Measurements from ENCODE around the gene LSM5. TPM values are rescaled to one million over a fixed set of nuclear protein-coding genes. Genes with fewer than 3 reads are reported as not detected.
"Not testable (repeated sequence)": the region's sequence is repeated elsewhere in the genome, so short reads cannot be mapped to it uniquely, and the experiment has no call there.

The LSM5 gene
- total RNA-seq, 1 experiment from 2014 or later: 183 TPM

GRCh38 chr7:32506266-32507054, 16.3 kb upstream of the LSM5 start:
- peak; percentile 91 for DNase-seq (ENCODE audit: low read depth)

DNA sequence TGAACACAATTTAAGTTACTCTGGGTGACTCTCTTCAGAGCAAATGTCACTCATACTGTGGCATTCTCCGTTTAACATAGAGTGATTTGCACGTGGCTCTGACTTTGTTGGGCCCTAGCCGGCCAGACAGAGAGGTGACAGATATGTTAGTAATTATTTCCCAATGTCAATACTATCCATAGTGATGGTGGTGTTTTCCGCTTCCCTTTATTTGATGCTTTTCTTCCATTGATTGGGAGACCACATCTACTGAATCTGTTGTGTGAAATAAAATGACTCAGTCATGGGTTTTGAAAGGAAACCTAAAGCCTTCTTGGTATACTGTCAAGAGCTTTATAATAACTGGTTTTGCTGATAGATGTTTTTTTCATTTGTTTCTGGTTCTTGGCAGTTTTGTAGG, 12.5 kb upstream of the LSM5 start:
- no peak for DNase-seq (ENCODE audit: low read depth)

DNA sequence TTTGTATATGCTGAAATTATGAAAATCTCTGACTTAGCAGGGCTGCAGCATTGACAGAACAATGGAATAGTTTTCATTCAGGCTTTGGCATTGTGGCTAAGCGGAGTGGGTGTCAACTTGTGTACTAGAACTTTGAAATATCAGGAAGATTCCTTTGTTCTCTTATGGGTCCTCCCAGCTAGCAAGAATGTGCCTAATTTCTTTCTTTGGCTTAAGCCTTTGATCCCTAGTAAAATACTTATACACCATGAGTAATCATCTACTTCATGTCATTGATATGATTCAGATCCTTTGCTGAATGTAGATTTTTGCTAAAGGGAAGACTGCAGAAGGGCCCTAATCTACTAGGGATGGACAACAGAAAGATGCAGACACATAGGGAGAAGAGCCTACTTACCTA, 11.3 kb upstream of the LSM5 start:
- peak; percentile 41 for DNase-seq (ENCODE audit: low read depth)

DNA sequence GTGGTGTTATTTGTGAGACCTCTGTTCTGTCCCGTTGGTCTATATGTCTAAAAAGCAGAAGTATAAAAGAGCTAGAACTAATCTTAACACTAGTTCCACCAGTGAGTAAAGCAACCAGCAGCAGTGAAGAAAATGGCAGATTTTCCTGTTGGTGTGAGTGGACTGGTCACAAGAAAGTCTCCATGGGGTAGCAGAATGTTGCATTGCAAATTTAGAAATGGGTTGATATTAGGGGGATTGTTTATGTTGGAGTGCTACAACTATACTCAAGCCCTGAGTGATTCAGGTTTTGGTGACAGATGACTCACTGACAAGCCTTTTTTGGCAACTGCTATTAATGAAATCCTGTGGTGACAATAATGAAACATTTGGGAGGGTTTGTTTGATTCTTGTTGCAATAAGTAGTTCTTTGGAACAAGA, 10.8 kb upstream of the LSM5 start:
- DNase-seq (ENCODE audit: low read depth): peak; percentile 46

DNA sequence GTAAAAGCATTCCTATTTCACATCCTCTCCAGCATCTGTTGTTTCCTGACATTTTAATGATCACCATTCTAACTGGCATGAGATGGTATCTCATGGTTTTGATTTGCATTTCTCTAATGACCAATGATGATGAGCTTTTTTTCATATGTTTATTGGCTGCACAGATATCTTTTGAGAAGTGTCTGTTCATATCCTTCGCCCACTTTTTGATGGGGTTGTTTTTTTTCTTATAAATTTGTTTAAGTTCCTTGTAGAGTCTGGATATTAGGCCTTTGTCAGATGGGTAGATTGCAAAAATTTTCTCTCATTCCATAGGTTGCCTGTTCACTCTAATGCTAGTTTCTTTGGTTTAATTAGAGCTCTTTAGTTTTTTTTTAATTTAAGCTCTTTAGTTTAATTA, 10.0 kb upstream of the LSM5 start:
- not testable (repeated sequence) for DNase-seq (ENCODE audit: low read depth)

DNA sequence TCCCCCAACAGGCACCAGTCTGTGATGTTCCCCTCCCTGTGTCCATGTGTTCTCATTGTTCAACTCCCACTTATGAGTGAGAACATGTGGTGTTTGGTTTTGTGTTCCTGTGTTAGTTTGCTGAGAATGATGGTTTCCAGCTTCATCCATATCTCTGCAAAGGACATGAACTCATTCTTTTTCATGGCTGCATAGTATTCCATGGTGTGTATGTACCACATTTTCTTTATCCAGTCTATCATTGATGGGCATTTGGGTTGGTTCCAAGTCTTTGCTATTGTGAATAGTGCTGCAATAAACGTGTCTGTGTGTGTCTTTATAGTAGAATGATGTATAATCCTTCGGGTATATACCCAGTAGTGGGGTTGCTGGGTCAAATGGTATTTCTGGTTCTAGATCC, 9.6 kb upstream of the LSM5 start:
- not testable (repeated sequence) for DNase-seq (ENCODE audit: low read depth)

- DNase-seq (ENCODE audit: low read depth): no peak
Measured at GRCh38 chr7:32496052-32496813, 6.1 kb upstream of the LSM5 start.

- DNase-seq (ENCODE audit: low read depth): peak; percentile 100
Measured at GRCh38 chr7:32495298-32496051, 5.3 kb upstream of the LSM5 start, which contains the start of gene AVL9. Gene AVL9 (plus strand): TSS chr7:32495489. CDS start chr7:32495710, 221 bp downstream.

- no peak for DNase-seq (ENCODE audit: low read depth)
Measured at GRCh38 chr7:32494946-32495297, 4.7 kb upstream of the LSM5 start.

DNA sequence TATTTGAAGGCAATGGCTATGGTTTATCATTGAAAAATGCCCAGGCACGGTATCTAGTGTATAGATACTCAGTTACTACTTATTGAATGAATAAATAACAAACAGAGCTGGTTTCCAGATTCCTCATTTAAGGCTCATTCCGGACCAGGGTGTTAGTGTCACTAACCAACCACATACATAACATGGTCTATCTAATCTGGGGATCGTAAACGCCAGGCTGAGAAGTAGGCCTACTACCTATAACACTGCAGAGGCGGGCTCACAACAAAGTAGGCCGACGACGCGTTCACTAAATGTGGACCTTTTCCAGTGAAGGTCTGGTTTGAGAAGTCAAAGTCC, 423 bp downstream of the LSM5 start:
- no peak for DNase-seq (ENCODE audit: low read depth)

DNA sequence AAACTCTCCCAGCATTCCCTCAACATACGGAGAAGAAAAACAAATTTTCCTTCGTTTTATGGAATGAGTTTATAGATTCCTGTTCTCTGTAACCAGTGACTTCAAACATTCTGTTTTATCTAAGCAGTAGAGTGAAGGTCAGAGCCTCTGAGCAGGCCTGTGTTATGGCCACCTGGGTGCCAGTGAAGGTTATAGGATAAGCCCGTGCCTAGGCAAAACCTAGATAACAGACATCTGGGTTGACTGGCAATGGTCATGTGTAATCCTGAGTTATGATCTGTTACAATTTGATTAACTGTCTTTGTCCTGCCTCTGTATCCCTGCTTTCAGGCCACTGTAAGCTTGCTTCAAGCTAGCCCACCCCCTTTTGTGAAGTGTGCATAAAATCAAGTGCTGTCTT, 8.3 kb downstream of the LSM5 start:
- no peak for DNase-seq (ENCODE audit: low read depth)

DNA sequence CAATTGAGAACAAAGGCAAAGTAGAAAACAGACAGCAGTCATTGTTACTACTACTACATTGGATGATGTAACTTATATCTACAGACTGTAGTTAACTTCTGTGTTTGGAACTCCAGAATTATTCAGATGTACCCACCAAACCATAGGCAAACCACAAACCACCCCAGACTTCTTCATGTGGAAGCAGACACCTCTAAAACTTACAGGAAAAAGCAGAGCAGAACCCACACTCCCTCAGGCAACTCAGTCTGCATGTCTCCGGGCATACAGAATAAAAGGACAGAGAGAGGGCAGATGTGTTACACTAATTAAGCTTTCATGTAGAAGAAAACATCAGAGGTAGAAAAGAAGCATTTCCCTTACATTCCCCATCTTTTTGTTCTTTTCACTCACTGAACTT, 9.0 kb downstream of the LSM5 start:
- DNase-seq (ENCODE audit: low read depth): no peak

GRCh38 chr7:32479574-32480200, 10.5 kb downstream of the LSM5 start:
- peak; percentile 66 for DNase-seq (ENCODE audit: low read depth)

- no peak for DNase-seq (ENCODE audit: low read depth)
Measured at GRCh38 chr7:32477649-32477980, 12.6 kb downstream of the LSM5 start.

- peak; percentile 53 for DNase-seq (ENCODE audit: low read depth)
Measured at GRCh38 chr7:32476816-32477648, 13.1 kb downstream of the LSM5 start.

DNA sequence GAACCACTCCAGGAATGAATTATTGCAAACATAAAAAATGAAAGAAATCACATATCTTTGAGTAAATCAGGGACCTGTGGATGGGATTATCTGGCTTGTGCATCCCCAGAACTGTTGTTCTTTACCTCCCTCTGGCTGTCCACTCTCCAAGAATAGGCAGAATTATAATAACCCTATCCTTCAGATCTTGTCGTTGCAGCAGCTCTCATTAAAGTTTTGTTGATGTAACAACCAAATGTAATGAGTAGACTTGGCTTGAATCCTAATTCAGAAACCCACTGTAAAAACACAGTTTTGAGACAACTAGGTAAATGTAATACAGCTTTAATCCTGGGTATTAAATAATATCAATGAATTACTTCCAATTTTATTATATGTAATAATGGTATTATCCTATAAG, 16.2 kb downstream of the LSM5 start:
- DNase-seq (ENCODE audit: low read depth): no peak

- no peak for DNase-seq (ENCODE audit: low read depth)
Measured at GRCh38 chr7:32472015-32472414, 18.2 kb downstream of the LSM5 start.

DNA sequence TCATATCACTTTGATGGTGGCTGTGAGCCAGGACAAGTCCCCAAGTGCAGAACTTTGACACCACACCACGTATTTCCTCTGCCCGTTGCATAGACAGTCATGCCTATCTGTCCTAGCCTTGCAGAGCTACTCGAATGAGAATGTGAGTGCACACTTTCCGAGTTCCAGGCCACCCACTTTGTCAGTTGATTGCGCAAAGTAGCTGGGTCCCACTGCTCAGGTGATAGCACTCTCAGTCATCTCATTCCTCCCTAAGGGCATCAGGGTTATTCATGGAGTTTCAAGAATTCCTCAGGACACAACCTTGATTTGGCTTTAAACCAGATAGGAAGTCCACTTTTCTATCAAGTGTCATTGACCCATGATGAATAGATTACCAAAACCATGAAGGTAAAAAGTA, 19.3 kb downstream of the LSM5 start:
- no peak for DNase-seq (ENCODE audit: low read depth)

DNA sequence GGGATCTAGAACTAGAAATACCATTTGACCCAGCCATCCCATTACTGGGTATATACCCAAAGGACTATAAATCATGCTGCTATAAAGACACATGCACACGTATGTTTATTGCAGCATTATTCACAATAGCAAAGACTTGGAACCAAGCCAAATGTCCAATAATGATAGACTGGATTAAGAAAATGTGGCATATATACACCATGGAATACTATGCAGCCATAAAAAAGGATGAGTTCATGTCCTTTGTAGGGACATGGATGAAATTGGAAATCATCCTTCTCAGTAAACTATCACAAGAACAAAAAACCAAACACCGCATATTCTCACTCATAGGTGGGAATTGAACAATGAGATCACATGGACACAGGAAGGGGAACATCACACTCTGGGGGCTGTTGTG, 20.2 kb downstream of the LSM5 start:
- not testable (repeated sequence) for DNase-seq (ENCODE audit: low read depth)

- not testable (repeated sequence) for DNase-seq (ENCODE audit: low read depth)
Measured at GRCh38 chr7:32464641-32465416, 25.4 kb downstream of the LSM5 start.

DNA sequence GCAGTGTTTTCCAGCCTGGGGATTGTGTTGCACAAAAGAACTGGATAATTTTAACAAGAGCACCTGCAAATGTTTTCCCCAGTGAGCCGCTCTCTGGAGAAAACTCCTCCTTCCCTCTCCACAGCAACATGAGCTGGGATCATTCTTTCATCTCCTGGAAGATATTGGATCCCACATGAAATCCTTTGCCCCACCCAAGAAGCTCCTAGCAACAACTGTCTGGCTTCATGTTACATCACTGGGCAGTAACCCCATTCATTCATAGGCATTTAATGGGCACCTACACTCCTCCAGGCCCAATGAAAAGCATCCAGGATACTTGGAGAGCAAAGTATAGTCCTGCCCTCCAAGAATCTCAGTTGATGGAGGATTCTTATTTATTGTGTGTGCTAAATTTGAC, 27.2 kb downstream of the LSM5 start:
- DNase-seq (ENCODE audit: low read depth): no peak

All from Daoy (cell line).